ENCODE results near the gene MYO15B. TPM values are rescaled to one million over a fixed set of nuclear protein-coding genes. Genes with fewer than 3 reads are reported as not detected.

MYO15B gene
- total and polyA plus RNA-seq, 2 of the 13 experiments (the other 11 are each of a cell fraction or from before 2014, with no cell fraction given): 2.8 to 8.1 TPM

DNA sequence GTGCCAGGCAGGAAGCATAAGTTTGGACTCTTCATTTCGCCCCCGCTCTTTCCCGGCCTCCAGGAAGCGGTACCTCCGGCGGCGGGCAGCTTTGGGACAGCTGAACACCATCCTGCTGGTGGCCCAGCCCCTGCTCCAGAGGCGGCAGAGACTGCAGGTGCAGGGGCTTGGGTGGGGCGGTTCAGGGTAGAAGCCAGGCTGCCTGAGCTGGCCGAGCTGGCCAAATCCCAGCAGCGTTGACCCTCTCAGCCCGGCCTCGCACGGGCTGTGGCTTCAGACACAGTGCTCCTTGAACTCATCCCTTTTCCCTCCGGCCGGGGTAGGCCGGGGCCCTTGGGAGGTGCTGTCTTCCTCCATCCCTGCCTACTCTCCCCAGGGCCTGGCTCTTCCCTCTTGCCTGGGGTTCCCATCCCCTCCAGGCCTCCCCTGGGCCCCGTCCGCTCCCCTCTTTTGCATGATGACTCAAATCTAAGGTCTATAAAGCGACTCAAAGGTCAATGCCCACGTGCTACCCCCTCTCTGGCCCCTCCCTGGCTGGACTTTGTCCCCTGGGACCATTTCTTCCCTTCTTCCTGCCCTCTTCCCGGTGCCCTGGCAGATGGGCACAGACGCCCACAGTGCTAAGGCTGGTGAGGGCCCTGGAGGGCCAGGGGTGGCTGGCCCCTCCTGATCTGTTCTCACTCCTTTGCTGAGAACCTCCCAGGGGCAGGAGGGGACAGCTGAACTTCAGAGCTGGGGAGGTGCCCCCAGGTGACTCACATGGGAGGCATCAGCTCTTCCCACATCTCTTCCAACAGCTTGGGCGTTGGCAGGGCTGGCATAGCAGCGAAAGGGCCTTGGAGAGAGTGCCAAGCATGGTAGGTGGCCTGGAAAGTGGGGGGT, 22.7 kb downstream of the MYO15B start (continued):
- TF ChIP-seq SRSF4 (IDR thresholded peaks at IDR 0.05; ENCODE audit: low read depth, low read length, poor library complexity, severe bottlenecking) (no peak), IRX3 (CRISPR knock-in tag; IDR thresholded peaks at IDR 0.05; ENCODE audit: borderline replicate concordance, low read depth) (no peak), ZNF788 (CRISPR knock-in tag; IDR thresholded peaks at IDR 0.05; ENCODE audit: borderline replicate concordance) (no peak), POLR2AphosphoS5 (IDR thresholded peaks at IDR 0.05; ENCODE audit: low read depth, low read length) (no peak), SAP130 (CRISPR knock-in tag; IDR thresholded peaks at IDR 0.05; ENCODE audit: low read depth) (peak; percentile 60), ZNF275 (CRISPR knock-in tag; IDR thresholded peaks at IDR 0.05; ENCODE audit: borderline replicate concordance) (no peak), ZNF44 (CRISPR knock-in tag; IDR thresholded peaks at IDR 0.05) (no peak), NAIF1 (CRISPR knock-in tag; IDR thresholded peaks at IDR 0.05; ENCODE audit: borderline replicate concordance) (no peak), ZNF326 (CRISPR knock-in tag; IDR thresholded peaks at IDR 0.05; ENCODE audit: borderline replicate concordance) (no peak), RARA (CRISPR knock-in tag; IDR thresholded peaks at IDR 0.05) (peak; percentile 59), ZNF644 (CRISPR knock-in tag; IDR thresholded peaks at IDR 0.05; ENCODE audit: low read depth) (no peak), TRAFD1 (CRISPR knock-in tag; IDR thresholded peaks at IDR 0.05; ENCODE audit: borderline replicate concordance) (no peak), ZFP82 (CRISPR knock-in tag; IDR thresholded peaks at IDR 0.05; ENCODE audit: borderline replicate concordance) (no peak), RBM39 (IDR thresholded peaks at IDR 0.05; ENCODE audit: low read depth, low read length, poor library complexity, severe bottlenecking) (peak; percentile 38), MED8 (CRISPR knock-in tag; IDR thresholded peaks at IDR 0.05; ENCODE audit: insufficient replicate concordance) (no peak), ZBTB43 (CRISPR knock-in tag; conservative IDR thresholded peaks at IDR 0.05) (no peak), ZNF207 (IDR thresholded peaks at IDR 0.05; ENCODE audit: borderline replicate concordance) (no peak), ZNF678 (CRISPR knock-in tag; IDR thresholded peaks at IDR 0.05) (no peak), ZBTB34 (CRISPR knock-in tag; IDR thresholded peaks at IDR 0.05) (no peak), CBFB (CRISPR knock-in tag; IDR thresholded peaks at IDR 0.05) (no peak)
- TF ChIP-seq, protein P1, sequence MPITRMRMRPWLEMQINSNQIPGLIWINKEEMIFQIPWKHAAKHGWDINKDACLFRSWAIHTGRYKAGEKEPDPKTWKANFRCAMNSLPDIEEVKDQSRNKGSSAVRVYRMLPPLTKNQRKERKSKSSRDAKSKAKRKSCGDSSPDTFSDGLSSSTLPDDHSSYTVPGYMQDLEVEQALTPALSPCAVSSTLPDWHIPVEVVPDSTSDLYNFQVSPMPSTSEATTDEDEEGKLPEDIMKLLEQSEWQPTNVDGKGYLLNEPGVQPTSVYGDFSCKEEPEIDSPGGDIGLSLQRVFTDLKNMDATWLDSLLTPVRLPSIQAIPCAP (CRISPR knock-in tag; IDR thresholded peaks at IDR 0.05; ENCODE audit: low read depth): no peak
- TF ChIP-seq, protein P2, sequence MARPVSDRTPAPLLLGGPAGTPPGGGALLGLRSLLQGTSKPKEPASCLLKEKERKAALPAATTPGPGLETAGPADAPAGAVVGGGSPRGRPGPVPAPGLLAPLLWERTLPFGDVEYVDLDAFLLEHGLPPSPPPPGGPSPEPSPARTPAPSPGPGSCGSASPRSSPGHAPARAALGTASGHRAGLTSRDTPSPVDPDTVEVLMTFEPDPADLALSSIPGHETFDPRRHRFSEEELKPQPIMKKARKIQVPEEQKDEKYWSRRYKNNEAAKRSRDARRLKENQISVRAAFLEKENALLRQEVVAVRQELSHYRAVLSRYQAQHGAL (CRISPR knock-in tag; IDR thresholded peaks at IDR 0.05; ENCODE audit: not compliant biosample characterization): no peak

All from HepG2 (cell line).